NAMALWA (cell line): ENCODE data around the gene FFAR4.

Source experiments
- DNase-seq: peaks from one replicate; pipeline ENCODE4 v3.0.0-alpha.2; 2015; ENCODE audit warnings: low spot score

The FFAR4 gene

DNA sequence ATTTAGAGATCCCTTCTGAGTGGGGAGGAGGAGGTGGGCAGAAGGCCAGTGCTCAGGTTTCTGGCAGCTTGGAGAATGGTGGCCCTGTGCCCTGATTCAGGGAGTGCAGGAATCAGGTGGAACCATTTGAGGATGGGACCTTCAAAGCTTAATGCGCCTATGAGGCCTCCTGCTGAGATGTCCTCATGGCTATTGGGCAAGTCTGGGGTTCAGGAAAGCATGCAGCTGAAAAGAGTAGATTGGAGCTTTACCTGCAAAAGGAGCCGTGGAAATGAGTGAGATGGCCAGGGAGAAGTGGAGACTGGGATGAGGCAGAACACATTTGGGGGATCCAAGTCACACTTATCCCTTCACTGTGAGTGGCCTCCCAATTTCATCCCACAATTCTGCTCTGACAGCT, 6.1 kb downstream of the FFAR4 start:
- DNase-seq, result no peak

DNA sequence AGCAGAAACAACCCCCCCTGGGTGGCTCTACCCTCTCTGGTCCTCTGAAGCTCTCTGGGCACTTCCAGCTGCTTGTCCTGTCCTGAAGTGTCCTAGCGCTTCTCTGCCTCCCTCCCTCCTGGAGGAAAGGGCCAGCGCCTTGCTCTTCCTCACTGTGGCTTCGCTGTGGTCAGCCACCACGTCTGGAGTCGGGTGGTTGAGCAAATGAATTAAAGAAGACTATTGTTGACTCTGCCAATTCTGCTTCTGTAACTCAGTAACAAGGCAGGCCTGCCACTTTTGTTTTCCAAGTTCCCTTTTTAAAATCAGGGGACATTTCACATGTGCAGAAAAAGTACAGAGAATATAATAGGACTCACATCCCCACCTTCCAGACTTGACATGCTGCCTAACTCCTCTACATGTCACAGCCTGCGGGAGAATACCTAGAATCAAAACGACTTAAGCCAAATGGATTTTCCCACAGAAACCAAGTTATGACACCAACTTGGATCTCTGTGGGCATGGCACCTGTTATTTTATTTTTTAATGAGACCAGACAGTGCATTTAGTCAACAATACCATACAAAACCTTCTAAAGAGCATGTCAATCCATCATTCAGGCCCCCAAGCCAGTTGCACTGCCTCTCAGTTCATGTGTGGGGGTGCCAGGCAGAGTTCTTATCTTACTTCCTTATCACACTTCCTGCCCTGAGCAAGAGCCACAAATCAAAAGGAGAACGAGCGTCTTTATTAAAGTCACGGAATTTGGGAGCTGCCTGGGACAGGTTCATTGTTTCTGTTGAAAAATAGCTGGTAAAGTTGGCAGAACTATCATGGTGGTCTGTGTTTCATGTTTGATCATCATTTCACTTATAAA, 6.8 kb downstream of the FFAR4 start:
- no peak for DNase-seq

DNA sequence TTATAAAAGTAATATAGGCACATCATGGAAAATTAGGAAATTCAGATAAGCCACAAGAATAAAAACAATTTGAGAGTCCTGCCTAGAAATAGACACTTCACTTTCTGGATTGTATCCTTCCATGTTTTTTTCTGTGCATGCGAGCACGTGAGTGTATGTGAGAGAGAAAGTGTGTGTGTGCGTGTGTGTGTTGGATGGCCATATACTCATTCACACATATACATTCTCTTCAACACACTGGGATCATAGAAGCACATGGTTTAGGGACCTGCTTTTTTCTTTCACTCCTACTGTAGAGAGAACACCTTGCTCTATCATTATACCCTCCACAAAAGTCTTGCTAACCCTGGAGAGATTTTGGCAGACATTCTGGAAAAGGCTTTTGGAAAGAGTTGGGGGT, 7.5 kb downstream of the FFAR4 start:
- DNase-seq, result no peak

DNA sequence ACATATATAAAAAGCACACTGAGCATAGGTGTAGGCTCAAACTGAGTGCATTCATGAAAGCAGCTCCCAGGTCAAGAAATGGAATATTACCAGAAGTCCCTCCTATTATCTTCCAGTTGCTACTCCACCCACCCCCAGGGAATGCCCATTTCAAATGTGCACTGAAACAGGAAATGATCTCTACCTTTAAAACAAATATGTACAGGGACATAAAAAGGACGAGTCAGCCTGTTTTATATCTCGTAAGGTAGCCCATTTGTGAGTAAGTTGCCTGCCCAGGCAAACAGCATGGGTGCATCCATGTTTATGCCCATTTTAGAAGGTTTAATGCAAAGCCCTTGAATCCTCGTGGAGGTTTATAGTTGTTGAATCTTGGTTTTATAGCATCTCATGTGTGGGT, 10.4 kb downstream of the FFAR4 start:
- no peak for DNase-seq

DNA sequence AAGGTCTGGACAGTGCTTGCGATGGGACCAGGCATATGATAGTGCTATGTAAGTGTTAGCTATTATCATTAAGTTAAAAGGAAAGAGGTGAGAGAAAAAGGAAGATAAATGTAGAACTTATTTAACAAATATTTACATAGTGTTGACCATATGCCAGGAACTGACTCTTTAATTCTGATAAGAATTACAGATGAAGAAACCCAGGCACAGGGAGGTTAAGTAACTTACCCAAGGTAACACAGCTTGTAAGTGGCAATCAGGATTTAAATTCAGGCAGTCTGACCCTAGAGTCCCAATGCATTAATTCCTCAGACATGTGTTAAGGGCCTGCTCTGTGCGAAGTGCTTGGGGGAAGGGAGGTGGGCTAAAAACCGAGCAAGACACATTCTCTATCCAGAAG, 11.1 kb downstream of the FFAR4 start:
- DNase-seq, result no peak

DNA sequence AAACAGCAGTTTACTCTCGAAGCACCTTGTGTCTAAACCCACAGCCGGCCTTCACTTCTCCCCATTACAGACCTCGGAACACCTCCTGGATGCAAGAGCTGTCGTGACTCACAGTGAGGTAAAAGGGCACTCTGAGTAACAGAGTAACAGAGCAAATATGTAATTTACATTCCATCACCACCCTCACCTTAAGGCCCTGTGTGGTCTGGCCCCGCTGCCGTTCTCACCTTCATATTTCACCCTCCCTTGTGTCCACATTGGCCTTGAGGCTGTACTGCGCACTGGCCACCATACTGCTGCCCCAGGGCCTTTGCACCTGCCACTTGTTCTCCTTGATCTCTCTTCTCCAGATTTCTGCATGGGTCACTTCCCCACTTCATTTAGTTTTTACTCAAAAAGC, 12.6 kb downstream of the FFAR4 start:
- no peak for DNase-seq

DNA sequence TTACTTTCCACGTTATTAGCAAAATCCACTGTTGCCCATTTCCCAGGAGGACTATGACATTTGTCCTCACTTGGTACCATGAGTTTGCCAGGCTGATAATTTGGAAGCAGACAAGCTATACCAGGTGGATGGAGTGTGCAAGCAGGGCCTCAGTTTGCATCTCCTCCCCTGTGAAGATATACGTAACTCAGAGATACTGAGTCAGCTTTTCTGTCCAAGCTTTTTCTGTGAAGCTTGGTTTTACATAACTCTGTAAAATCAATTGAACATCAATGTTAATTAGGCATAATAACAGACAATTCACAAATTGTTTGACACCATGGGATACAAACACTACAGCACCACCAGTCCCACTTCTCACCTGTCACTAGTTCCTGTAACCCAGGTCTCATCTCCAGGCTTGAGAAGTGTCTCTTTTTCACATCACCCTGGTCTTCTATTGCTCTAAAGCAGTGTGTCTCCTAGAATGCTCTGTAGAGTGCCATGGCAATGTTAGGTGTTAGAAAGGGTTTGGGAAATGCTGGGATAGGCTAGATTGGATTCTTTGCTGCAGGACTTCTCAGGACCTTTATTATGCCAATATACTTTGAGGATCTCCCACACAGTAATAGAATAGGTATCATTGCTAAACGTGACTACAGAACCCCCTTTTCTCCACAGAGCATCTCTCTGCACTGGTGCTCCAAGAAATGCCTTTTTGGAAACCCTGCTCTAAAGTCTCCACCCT, 13.7 kb downstream of the FFAR4 start:
- no peak for DNase-seq

DNA sequence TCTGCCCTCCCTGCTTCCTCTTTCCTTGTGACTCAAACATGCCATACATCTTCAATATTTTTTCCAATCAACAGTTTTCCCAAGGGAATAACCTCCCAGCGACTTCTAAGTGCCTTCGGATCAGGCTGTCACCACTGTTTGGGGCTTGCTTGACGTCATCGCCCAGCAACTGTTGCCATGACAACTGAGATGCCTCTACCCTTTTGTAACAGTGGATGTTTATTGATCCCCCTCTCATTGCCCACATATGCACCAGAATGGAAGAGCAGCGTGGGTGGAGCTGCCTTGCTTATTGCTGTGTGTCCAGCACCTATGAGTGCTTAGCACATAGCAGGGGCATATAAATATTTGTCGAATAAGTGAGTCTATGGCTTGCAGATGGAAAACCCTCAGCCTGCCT, 14.4 kb downstream of the FFAR4 start:
- peak; percentile 6 for DNase-seq

DNA sequence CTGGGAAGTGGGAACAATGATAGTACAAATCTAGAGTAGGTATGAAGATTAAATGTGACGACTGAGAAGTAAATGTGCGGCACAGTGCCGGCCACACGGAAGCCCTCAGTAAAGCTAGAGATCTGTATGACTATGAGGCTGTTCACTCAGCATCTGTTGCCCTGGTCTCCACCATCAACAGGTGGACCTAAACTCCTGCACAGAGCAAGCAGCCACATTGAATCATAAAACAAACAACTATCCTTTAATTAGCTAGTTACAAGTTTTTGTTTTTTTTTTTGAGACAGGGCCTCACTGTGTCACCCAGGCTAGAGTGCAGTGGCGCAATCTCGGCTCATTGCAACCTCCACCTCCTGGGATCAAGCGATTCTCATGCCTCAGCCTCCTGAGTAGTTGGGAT, 18.0 kb downstream of the FFAR4 start:
- no peak for DNase-seq

DNA sequence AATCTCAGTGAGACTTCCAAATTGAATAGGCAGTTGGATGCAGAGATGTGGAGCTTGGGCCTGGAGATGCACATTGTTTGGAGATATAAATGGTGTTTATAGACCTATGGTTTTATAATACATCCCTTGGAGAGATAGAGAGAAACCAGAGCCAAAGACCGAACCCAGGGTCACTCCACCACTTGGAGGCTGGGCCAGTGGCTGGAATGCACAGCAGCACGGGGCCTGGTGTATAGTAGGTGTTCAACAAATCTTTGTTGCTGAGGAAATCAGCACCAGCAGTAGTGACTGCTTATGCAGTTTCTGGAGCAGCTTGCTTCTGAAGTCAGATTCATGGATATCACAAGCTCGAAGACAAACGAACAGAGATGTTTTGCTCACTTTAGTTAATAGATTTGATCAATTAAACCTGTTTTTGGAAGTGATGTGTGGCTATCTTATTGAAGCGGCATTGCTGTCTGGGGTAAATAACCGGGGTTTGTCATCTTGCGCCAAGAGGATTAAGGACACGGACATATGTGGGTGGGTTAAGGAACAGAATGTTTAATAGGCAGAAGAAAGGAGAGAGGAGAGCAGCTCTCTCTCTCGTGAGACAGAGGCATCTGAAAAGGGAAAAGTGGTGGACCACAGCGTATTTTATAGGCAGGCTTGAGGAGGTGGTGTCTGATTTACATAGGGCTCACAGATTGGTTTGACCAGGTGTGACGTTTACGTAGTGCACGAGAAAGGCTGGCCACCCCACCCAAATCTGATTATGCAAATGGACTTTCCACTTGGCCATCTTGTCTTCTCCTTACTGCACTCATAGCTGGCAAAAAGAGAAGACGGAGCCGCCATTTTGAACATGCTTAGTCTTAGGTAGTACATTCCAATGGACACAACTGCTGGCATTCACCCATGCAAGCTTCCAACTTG, 23.4 kb downstream of the FFAR4 start:
- DNase-seq, result no peak

DNA sequence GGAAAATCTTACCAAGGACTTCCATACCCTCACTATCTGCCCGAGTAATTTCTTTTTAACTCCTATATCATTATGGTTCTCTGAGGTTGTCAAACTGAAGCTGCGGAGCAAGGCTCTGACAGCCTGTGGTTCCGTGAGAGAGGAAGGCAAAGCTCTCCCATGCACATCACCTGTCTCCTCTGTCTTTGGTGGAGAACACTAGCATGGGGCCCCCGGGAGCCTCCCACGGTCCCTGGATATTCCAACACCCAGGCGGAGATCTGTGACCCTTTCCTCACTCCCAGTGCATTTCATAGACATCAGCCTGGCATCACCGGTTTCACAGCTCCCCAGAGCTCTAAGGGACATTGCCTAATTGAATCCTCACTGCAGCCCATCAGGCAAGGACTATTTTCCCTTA, 24.2 kb downstream of the FFAR4 start:
- no peak for DNase-seq

DNA sequence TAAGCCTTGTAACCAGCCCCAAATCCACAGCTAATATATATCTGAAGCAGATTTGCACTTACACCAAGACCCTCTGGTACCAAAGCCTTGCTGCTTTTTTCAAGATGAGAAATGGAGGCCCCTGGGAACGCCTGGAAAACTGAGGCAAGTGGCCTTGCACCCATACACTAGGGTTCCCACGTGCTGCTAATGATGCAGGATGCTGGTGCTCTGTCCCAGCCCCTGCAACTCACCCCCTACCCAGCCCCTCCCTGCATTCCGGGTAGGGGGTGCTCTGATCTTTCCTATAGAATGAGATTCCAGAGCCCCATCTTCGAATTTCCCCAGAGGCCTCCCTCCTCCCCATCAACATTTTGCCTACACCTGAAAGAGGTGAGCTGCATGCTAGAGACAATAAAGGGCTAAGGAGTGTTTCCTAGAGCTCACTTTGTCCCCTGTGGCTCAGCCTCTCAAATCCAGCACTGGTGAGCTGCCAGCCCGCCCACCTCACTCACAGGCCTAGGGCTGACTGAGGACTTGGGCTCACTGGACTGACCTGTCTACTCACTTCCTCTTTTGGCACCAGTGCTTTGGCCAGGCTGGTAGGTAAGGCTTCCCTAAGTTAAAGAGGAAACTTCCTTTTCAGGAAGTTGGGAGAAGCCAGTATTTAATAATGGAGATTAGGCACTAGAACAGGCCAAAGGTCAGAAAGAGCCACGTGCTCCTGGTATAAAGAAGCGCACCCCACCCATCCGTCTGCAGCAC, 24.8 kb downstream of the FFAR4 start:
- DNase-seq, result no peak

DNA sequence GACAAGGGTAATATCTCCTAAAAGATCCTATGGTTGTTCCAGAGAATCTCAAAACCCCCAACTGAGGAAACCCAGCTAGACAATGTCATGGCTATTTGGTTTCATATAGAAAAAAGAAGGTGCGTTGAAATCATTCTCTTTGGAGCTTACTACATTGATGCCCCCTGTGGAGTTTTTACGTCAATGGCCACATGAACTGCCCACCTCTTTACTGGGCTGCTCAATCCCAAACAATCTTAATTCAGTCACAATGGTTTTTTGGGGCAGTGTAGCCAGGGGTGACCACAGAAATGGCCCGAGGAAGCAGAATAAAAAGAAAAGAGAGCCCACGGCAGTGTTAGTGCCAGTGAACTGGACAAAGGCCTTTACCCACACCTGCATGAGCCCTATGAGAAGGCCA, 26.8 kb downstream of the FFAR4 start:
- DNase-seq, result no peak

DNA sequence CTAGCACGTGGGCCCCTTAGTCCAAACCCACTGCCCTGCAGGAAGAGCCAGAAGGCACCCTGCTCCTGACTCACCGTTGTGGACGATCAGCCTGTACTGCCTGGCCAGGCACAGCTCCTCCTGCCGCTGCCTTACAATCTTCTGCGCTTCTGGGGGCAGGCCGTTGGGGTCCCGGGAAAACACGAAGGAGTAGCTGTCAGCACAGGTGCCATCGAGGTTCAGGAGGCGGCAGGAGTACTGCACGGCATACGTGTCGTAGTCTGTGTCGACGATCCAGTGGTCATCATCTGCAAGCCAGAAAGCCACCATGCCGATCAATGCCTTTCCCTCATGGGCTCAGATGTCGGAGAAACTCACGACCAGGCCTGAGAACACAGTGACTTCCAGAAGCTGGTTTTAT, 27.3 kb downstream of the FFAR4 start:
- DNase-seq, result no peak

DNA sequence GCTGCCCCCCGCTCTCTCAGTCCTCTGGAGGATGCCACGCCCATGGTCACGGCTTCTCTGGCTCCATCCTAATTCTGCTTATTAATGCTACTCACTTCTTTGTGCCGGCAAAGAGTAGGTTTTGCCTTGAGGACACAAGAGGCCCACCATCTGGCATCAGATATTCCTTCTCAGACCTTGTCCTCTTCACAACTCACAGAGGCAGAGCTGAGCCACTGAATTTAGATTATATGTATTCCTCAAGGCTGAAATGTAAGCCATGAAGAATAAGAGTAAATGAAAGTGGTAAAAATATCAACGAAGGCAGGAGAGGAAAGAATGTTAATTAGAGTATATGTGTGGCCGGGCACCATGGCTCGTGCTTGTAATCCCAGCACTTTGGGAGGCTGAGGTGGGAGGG, 28.1 kb downstream of the FFAR4 start:
- DNase-seq, result no peak

DNA sequence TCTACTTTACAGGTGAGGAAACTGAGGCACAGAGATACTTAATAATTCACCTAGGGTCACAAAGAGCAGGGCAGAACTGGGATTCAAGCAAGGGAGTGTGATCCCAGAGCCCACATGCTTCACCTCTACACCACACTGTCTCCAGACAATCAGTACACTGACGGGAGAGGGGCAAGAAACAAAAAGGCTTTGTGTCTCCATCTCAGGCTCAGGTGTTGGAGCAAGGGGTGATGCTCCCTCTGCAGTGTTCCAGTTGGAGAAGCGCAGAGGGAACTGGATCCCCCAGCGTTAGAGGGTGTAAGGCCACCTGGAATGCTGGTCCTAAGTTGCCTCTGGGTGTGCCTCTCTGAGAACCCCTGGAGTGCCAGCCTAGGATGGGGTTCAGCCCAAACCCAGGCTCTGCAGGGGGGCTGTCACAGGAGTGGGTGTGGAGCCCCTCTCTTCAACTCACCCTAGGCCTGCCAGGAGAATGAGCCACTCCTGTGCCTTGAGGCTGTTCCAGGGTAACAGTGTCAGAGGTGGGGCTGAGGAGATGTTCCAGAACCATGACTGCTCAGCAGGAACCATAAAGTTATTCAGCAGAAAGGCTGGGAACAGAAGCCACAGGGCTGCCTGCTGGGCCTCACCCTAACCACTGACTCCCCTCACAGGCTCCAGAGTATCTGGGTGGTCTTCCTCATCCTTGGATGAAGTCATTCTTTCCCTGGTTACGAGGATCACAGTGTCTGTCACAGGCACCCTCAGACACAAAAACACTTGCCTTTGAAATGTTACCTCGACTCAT, 29.1 kb downstream of the FFAR4 start:
- no peak for DNase-seq

DNA sequence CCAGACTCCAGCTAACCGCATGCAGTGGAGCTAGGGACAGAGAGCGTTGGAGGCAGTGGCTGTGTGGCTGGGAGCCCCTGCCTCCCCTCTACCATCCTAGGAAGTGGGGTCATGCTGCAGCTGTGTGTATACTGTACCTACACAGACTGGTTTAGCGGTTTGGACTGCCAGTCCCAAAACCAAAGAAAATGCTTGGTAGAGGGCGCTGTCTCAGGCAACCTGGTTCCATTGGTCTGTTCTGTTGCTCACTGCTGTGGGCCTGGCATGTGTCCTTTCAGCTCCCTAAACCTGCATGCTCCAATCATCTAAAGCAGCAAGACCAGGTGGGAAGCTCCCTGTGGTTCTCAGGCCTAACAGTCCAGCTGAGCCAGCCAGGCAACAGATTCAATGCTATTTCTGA, 30.1 kb downstream of the FFAR4 start:
- DNase-seq, result no peak

DNA sequence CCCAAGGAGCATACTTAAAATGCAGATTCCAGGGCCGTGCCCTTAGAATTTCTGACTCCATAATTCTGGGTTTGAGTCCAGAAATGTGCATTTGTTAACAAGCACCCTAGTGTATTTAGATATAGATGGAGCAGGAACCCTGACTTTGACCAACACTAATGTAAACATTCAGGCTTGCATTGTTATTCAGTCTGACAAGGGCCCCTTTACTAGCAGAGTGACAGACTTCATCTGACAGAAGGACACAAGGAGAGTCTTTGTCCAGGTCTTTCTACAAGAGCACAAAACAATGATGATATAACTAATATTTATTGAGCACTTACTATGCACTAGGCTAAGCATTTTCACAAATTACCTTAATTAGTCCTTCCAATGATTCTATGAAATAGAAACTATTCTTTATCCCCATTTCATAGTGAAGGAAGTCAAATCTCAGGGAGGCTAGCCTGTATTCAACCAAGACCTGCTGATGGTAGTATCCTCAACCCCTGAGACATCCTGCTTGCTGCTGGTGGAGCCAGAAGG, 30.7 kb downstream of the FFAR4 start:
- DNase-seq, result no peak

DNA sequence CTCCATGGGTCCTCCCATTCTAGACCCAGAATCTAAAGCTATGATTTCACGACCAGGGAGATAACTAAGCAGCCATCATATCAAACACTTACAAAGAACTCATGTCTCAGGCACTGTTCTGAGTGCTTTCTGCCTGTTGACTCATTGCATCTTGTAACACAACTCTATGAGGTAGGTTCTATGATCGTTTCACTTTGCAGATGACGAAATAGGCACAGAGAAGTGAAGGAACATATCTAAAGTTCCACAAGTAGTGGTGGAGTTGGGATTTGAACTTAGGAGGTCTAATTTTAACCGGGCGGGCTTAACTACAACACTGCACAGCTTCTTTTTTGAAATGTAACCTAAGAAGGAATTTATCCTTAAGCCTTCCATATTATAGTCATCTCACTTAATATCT, 31.7 kb downstream of the FFAR4 start:
- DNase-seq, result no peak

DNA sequence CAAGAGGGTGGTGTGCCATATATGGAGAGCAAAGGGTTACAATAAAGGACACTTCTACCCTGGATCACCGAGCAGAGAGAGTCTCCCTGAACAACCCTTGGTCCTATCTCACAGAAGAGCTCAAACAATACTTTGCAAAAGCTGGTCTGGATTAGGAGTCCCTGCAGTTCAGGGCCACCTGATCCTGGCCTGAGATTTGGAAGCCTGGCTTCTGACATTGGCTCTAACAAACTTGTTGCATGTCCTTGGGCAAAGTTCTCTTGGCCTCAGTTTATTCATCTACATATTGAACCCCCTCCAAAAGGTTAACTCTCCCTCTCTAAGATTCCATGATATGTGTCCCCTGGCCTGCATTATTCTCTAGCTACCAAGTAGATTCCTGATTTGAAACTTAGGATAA, 32.9 kb downstream of the FFAR4 start:
- DNase-seq, result no peak

DNA sequence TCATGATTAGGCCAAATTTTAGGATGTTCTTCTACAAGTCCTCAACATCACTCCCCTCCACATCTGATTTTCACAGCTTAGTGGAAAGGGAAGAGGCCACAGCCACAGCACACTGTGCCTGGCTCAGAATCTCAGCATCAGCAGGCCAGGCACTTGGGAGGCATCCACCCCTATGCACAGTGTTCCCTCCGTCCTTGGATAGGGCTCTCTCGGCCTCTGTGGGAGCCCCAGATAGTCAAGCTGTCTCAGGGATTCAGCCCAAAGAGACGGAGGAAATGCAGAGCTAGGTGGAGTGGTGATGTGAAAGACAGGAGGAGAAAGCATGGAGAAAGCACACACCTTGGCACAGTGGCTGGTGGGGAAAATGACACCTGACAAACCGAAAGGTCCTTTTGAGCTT, 33.3 kb downstream of the FFAR4 start:
- DNase-seq, result no peak
